Epithelial cell of prostate (primary cell): Measurements from ENCODE around the gene CNNM2.
A peak's percentile ranks its signal among the peaks of the same experiment; 100 is the strongest.

Experiments used
- DNase-seq: peaks from one replicate; pipeline ENCODE4 v3.0.0-alpha.2; 2011; ENCODE audit warnings: low read depth, low spot score
- H3K27ac ChIP-seq: fragments of 450-650 bp; 2 replicates; pipeline ENCODE4 v1.5.1; 2017; ENCODE audit warnings: mild to moderate bottlenecking

Gene CNNM2

GRCh38 chr10:102917962-102918816, at the start of gene CNNM2:
CNNM2 (plus strand) TSS chr10:102918294; CDS start chr10:102918481, 187 bp downstream.
- peak within 1 kb of the TSS; percentile 41 for H3K27ac ChIP-seq
- peak; percentile 97 for DNase-seq

- no peak overlapping the region for H3K27ac ChIP-seq
- DNase-seq: no peak
Measured at GRCh38 chr10:102868911-102869257, 49.2 kb upstream of the CNNM2 start.

- H3K27ac ChIP-seq: no peak within 1 kb of the TSS
- DNase-seq: no peak
Measured at GRCh38 chr10:102869258-102870198, 48.6 kb upstream of the CNNM2 start, which contains the start of gene AS3MT. AS3MT (plus strand) TSS chr10:102869470; CDS start chr10:102869593, 123 bp downstream.

- no peak overlapping the region for H3K27ac ChIP-seq
Measured at GRCh38 chr10:102870221-102870620, 47.9 kb upstream of the CNNM2 start.

GRCh38 chr10:102872163-102872562, 45.9 kb upstream of the CNNM2 start:
- no peak for DNase-seq

More at GRCh38 chr10:102870221-102870620, 47.9 kb upstream of the CNNM2 start:
- no peak for DNase-seq

DNA sequence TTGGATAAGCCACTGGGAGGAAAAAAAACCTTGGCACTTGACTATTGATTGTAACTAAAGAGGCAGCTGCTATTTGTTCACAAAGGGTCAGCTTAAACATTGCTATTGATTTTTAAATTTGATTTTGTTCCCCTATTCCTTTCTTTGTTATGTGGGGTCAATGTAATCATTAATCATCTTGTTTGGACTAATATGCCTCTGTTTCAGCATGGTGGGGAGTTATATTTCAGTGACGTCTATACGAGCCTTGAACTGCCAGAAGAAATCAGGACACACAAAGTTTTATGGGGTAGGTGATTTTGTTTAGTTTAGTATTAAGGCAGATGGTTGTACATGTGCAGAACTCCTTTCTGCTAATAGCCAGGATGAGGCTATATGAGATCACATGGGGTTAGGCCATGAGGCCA, 41.3 kb upstream of the CNNM2 start:
- no peak for DNase-seq
- no peak overlapping the region for H3K27ac ChIP-seq

More at GRCh38 chr10:102872163-102872562, 45.9 kb upstream of the CNNM2 start:
- no peak overlapping the region for H3K27ac ChIP-seq

GRCh38 chr10:102878629-102879028, 39.5 kb upstream of the CNNM2 start:
- H3K27ac ChIP-seq: no peak overlapping the region
- DNase-seq: no peak

DNA sequence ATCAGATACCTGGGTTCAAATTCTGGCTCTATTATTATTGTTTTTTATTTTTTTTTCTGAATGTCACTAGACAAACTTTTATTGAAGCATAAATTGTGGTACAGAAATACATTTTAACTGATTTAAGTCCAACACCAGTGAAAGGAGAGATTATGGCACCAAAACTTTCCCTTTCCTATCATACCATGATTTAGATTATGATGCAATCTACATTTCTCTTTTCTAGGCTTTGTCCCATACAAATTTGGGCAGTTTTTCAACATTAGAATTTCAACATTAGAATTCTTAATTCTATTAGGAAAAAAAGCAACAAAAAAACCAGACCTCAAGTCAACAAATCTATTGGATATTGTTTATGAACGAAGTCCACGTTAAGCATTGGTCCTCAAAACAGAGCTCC, 37.8 kb upstream of the CNNM2 start:
- H3K27ac ChIP-seq: no peak overlapping the region
- DNase-seq: no peak

DNA sequence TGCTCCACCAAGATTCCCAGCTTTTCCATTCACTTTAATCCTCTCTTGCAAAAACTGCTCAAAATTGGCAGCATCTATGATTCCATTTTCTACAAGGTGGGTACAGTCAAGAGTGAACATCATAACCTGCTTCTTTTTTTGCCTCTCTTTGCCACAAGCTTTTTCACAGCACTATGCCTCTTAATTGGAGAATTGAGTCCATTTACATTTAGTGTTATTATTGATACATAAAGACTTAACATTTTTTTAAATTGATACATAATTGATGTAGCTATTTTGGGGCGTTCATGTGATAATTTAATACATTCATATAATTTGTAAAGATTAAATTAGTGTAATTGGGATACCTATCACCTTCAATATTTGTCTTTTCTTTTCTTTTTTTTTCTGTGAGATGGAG, 30.0 kb upstream of the CNNM2 start:
- no peak for DNase-seq
- H3K27ac ChIP-seq: no peak overlapping the region

DNA sequence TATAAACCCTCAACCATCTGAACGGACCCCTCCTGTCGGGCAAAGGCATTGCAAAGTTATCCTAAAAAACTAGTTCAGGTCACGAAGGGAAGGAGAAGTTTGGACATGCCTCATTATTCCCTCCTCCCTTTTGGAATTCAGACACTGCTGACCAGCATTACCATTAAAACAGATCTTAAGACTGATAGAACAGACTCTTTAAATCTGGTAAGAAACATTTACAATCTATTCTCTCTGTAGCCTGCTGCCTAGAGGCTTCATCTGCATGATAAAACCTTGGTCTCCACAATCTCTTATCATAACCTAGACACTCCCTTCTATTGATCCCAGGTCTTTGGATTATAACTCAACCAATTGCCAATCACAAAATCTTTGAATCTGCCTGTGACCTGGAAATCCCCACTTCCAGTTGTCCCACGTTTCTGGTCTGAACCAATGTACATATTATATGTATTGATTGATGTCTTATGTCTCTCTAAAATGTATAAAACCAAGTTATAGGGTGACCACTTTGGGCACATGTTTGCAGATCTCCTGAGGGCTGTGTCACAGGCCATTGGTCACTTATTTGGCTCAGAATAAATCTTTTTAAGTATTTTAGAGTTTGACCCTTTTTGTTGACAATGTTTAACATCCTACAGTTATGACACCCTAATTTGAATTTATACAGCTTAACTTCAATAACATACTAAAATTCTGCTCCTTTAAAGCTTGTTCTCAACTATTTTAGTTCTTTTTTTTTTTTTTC, 23.5 kb upstream of the CNNM2 start:
- no peak overlapping the region for H3K27ac ChIP-seq
- no peak for DNase-seq

- no peak overlapping the region for H3K27ac ChIP-seq
- DNase-seq: no peak
Measured at GRCh38 chr10:102900006-102900405, 18.1 kb upstream of the CNNM2 start.

DNA sequence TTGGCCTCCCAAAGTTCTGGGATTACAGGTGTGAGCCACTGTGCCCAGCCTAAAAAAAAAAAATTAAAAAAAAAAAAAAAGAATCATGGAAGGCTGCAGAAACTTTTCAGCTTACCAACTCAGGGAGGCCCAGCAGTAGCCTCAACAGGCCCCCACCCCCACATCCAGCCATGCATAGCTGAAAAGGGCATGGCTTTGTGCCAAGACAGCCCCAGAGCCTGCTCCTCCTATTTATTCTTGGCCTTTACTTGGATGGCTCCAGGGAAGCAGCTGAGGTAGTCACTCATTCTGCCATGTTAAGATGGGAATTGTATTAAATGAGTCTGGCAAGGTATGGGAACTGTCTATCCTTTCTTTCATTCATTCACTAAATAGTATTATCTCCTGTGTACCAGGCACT, 13.7 kb upstream of the CNNM2 start:
- no peak overlapping the region for H3K27ac ChIP-seq
- DNase-seq: no peak

DNA sequence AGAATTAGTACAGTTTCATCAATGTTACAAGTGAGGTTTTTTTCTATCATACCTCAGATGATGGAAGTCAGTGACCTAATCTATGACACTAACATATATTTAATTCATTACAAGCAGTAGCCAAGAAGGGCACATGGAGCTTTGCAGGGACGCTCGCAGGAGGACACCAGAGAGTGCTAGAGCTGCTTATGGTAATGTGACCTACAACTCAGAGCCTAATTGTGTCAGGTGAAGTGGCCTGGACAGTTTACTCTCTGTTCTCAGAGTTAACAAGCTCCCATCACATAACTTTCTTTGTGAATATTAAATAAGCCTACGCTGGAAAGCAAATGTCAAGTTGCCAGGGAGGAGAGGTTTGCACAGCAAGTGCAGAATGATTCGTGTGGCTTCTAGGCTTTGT, 11.6 kb upstream of the CNNM2 start:
- no peak for DNase-seq
- no peak overlapping the region for H3K27ac ChIP-seq

- H3K27ac ChIP-seq: no peak overlapping the region
- DNase-seq: no peak
Measured at GRCh38 chr10:102914781-102915180, 3.3 kb upstream of the CNNM2 start.

DNA sequence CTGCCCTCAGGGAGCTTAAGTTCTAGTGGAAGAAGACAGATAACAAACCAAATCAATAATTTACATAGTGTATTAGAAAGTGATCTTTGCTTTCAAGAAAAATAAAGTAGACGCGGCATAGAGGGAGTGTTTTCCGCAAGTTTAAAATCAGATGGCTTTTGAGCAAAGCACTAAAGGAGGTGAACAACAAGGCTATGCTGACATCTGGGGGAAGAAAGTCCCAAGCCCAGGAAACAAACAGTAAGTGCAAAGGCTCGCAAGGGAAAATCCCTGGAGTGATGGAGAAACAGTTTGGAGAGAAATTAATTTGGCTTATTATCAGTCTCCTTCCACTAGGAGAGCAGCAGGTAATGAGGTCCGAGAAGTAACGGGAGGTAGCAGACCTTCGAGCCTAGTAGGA, 1.9 kb upstream of the CNNM2 start:
- no peak overlapping the region for H3K27ac ChIP-seq
- DNase-seq: no peak

DNA sequence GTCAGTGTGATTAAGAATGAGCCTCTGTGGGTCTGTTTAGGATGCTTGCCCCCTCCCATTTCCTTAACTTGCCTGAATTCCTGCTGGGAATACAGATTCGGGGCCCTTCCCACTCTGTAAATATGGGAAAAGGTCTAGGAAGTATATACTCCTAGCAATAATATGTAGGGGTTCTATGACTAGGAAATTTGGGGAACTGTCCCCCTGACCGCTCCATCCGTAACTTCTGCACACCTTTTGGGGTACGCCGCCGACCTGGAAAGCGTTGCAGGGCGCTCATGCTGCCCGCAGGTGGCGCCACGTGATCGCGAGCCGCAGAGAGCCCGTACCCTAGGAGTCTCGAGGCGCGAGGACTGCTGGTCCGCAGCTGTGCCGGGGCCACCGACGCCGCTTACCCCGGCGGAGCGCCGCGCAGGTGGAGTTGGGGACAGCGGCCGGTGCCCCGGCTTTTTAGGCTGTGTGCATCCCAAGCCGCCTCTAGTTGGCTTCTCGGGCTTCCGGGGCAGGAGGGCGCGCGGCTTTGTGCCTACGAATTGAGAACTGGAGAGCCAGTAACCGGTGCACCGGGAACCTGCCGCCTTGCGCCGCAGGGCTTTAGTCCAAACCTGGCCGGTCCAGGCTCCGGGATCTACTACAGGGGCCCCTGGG, 656 bp upstream of the CNNM2 start:
- DNase-seq: peak; percentile 10
- H3K27ac ChIP-seq: peak overlapping the region; percentile 41

- no peak overlapping the region for H3K27ac ChIP-seq
- DNase-seq: no peak
Measured at GRCh38 chr10:102918817-102919245, 737 bp downstream of the CNNM2 start.

DNA sequence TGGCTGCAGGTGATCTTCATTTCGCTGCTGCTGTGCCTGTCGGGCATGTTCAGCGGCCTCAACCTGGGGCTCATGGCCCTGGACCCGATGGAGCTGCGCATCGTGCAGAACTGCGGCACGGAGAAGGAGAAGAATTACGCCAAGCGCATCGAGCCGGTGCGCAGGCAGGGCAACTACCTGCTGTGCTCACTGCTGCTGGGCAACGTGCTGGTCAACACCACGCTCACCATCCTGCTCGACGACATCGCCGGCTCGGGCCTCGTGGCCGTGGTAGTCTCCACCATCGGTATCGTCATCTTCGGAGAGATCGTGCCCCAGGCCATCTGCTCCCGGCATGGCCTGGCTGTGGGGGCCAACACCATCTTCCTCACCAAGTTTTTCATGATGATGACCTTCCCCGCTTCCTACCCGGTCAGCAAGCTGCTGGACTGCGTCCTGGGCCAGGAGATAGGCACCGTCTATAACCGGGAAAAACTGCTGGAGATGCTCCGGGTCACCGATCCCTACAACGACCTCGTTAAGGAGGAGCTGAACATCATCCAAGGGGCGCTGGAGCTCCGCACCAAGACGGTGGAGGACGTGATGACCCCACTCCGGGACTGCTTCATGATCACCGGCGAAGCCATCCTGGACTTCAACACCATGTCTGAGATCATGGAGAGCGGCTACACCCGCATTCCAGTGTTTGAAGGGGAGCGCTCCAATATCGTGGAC, 1.3 kb downstream of the CNNM2 start:
- DNase-seq: no peak
- no peak overlapping the region for H3K27ac ChIP-seq
